OCI-LY7 (cell line): ENCODE measurements around the gene SLC6A6. TPM values are rescaled to one million over a fixed set of nuclear protein-coding genes. Genes with fewer than 3 reads are reported as not detected.

Experiments
- BruUV-seq: library from RNA; stranded (reverse); fragments of 400-500 nt; replicated peaks from 2 replicates; lab custom pipeline; 2021; lab: Mats Ljungman, UMichigan
- CTCF ChIA-PET: fragments of 300-600 bp; sonication (Branson Sonifier 250); formaldehyde crosslinking; loops from one replicate; lab custom pipeline; 2022; ENCODE audit warnings: antibody characterized with exemption; ENCODE audit not compliant: unreplicated experiment; lab: Charles Lee
- POLR2A ChIA-PET: fragments of 300-600 bp; sonication (Branson Sonifier 250); formaldehyde crosslinking; loops from one replicate; lab custom pipeline; 2022; ENCODE audit warnings: antibody characterized with exemption; lab: Charles Lee
- DNase-seq: peaks from one replicate; pipeline ENCODE4 v3.0.0-alpha.2; 2015; ENCODE audit warnings: low spot score
- H2AFZ ChIP-seq: fragments of 200-600 bp; sonication (generic), shearing (Covaris generic); 2 replicates; pipeline ENCODE4 v1.6.1; 2014; ENCODE audit warnings: mild to moderate bottlenecking, antibody characterized with exemption, low read length, moderate library complexity
- H3K27ac ChIP-seq: fragments of 200-600 bp; sonication (generic); 2 replicates; pipeline ENCODE4 v1.5.1; 2014; ENCODE audit warnings: mixed run types, low read depth, mild to moderate bottlenecking, moderate library complexity, low read length, inconsistent platforms; ENCODE audit not compliant: poor library complexity, severe bottlenecking
- H3K36me3 ChIP-seq: fragments of 200-600 bp; sonication (generic); 2 replicates; pipeline ENCODE4 v1.6.1; 2014; ENCODE audit warnings: mild to moderate bottlenecking, antibody characterized with exemption, low read length, moderate library complexity, mixed read lengths; ENCODE audit not compliant: insufficient read depth
- H3K4me1 ChIP-seq: fragments of 200-600 bp; sonication (generic); 2 replicates; pipeline ENCODE4 v1.5.1; 2014; ENCODE audit warnings: mild to moderate bottlenecking, low read length; ENCODE audit not compliant: insufficient read depth, poor library complexity, severe bottlenecking
- H3K4me2 ChIP-seq: fragments of 200-600 bp; sonication (generic); 2 replicates; pipeline ENCODE4 v1.6.1; 2014; ENCODE audit warnings: mild to moderate bottlenecking, low read length
- H3K4me3 ChIP-seq: fragments of 200-600 bp; sonication (generic); 2 replicates; pipeline ENCODE4 v1.5.1; 2014; ENCODE audit warnings: mild to moderate bottlenecking, low read depth, low read length; ENCODE audit not compliant: poor library complexity, severe bottlenecking
- H3K79me2 ChIP-seq: fragments of 200-600 bp; sonication (generic); 2 replicates; pipeline ENCODE4 v1.6.1; 2016; ENCODE audit warnings: low read depth, mild to moderate bottlenecking, low read length, moderate library complexity, mixed read lengths; ENCODE audit not compliant: insufficient read depth
- H3K9me2 ChIP-seq: fragments of 200-600 bp; sonication (generic); 2 replicates; pipeline ENCODE4 v1.6.1; 2016; ENCODE audit warnings: mild to moderate bottlenecking, low read length, mixed read lengths; ENCODE audit not compliant: insufficient read depth
- H3K9me3 ChIP-seq: fragments of 200-600 bp; sonication (generic); 2 replicates; pipeline ENCODE4 v1.6.1; 2014; ENCODE audit warnings: mild to moderate bottlenecking, mixed run types, low read length, mixed read lengths
- H4K20me1 ChIP-seq: fragments of 200-600 bp; sonication (generic); 2 replicates; pipeline ENCODE4 v1.6.1; 2014; ENCODE audit warnings: mild to moderate bottlenecking, antibody characterized with exemption, low read length, moderate library complexity, mixed read lengths; ENCODE audit not compliant: insufficient read depth
- EZH2phosphoT487 ChIP-seq: fragments of 200-600 bp; sonication (generic); IDR thresholded peaks from 2 replicates; pipeline ENCODE4 v1.6.1; 2018; ENCODE audit warnings: low read depth, borderline replicate concordance, mild to moderate bottlenecking, mixed run types, antibody characterized with exemption, low read length, moderate library complexity, mixed read lengths
- intact Hi-C: fragments of 100-400 bp; cut with micrococcal nuclease; formaldehyde crosslinking; loops from one replicate; pipeline ENCODE4 v1.10.0; 2022; ENCODE audit not compliant: unreplicated experiment
- total RNA-seq, 2 experiments: library from RNA; depleted of rRNA in 1 of 2; stranded (reverse); fragments of >200 nt in 1 of 2; shearing (Covaris generic) in 1 of 2; gene quantifications; 2 replicates each; pipeline ENCODE4 v1.2.3, GENCODE V29; 2014 to 2022
- TF ChIP-seq, protein P1 (sequence below): fragments of 200-600 bp; sonication (generic); conservative IDR thresholded peaks from 2 replicates; pipeline ENCODE4 v1.5.1; 2014; ENCODE audit warnings: mild to moderate bottlenecking, antibody characterized with exemption, low read length, moderate library complexity, mixed read lengths

Gene SLC6A6
- total RNA-seq, 2 experiments from 2014 or later = 43.0 to 51.8 TPM

DNA sequence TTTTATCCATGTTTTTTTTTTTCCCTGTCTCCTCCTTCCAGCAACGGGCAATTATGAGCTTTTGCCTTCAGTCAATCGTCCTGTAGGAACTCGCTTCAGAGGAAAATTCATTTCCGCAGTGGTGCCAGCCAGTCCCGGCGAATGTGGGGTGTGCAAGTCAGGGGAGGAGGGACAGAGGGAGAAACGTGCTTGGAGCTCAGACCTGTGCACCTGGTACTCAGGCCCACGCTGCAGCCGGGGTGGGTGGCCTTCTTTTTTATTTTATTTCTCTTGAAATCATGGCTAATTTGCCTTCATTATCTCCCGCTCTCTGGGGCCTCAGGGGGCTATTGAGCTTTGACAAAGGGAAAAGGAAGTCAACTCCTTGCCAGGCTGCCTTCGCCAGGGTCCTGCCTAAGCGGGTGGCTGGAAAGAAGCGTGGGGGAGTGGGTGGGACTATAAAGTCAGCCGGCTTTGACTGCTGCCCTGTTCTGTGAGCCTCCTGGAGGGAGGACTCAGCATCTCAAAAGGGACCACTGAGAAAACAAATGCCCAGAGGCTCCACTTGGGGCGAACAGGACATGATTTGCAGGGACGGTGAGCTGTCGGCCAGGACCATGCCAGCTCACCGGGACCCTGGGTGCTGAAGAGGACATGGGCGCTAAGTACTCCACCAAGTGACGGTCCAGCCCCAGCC lies 132.2 kb downstream of the SLC6A6 start:
- Histone ChIP-seq H3K4me3 (no peak overlapping the region), H3K9me2 (no peaks in the 10 kb centered on the region), H3K79me2 (no peaks in the 10 kb centered on the region), H2AFZ (no peak overlapping the region), H3K36me3 (no peaks in the 10 kb centered on the region), H3K27ac (no peak overlapping the region), H4K20me1 (no peaks in the 10 kb centered on the region), H3K4me2 (no peak overlapping the region), H3K9me3 (no peaks in the 10 kb centered on the region), H3K4me1 (no peaks in the 10 kb centered on the region)
- CTCF ChIA-PET = no interaction called here
- no peak for DNase-seq
- POLR2A ChIA-PET = no interaction called here
- TF ChIP-seq, protein P1, sequence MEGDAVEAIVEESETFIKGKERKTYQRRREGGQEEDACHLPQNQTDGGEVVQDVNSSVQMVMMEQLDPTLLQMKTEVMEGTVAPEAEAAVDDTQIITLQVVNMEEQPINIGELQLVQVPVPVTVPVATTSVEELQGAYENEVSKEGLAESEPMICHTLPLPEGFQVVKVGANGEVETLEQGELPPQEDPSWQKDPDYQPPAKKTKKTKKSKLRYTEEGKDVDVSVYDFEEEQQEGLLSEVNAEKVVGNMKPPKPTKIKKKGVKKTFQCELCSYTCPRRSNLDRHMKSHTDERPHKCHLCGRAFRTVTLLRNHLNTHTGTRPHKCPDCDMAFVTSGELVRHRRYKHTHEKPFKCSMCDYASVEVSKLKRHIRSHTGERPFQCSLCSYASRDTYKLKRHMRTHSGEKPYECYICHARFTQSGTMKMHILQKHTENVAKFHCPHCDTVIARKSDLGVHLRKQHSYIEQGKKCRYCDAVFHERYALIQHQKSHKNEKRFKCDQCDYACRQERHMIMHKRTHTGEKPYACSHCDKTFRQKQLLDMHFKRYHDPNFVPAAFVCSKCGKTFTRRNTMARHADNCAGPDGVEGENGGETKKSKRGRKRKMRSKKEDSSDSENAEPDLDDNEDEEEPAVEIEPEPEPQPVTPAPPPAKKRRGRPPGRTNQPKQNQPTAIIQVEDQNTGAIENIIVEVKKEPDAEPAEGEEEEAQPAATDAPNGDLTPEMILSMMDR = no peak
- TF ChIP-seq EZH2phosphoT487 = no peak
- no TSS peak for BruUV-seq
- intact Hi-C loops = no loop called here

DNA sequence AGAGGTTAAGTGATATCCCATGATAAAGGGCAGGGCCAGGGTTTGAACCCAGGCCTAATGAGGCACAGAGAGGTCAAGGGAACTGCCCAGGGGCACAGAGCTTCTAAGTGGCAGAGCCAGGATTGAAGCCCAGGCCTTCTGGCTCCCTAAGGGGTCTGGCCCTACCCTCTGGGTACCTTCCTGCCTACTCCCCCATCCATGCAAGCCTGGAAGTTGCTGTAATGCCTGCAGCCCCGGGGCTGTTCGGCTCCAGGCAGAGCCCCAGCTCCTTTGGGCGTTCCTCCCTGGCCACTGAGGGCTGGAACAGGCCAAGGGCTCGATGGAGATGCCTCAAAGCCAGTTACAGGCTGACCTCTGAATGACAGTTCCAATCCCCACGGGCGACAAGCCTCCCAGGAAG lies 133.2 kb downstream of the SLC6A6 start:
- Histone ChIP-seq H3K9me2 (no peaks in the 10 kb centered on the region), H3K36me3 (no peaks in the 10 kb centered on the region), H2AFZ (no peak overlapping the region), H3K4me3 (no peak overlapping the region), H3K9me3 (no peaks in the 10 kb centered on the region), H3K27ac (no peak overlapping the region), H3K4me1 (no peaks in the 10 kb centered on the region), H4K20me1 (no peaks in the 10 kb centered on the region), H3K4me2 (no peak overlapping the region), H3K79me2 (no peaks in the 10 kb centered on the region)
- CTCF ChIA-PET = no interaction called here
- POLR2A ChIA-PET = no interaction called here
- intact Hi-C loops = no loop called here
- no peak for TF ChIP-seq EZH2phosphoT487
- TF ChIP-seq, protein P1 = no peak
- BruUV-seq = no TSS peak
- DNase-seq = no peak

DNA sequence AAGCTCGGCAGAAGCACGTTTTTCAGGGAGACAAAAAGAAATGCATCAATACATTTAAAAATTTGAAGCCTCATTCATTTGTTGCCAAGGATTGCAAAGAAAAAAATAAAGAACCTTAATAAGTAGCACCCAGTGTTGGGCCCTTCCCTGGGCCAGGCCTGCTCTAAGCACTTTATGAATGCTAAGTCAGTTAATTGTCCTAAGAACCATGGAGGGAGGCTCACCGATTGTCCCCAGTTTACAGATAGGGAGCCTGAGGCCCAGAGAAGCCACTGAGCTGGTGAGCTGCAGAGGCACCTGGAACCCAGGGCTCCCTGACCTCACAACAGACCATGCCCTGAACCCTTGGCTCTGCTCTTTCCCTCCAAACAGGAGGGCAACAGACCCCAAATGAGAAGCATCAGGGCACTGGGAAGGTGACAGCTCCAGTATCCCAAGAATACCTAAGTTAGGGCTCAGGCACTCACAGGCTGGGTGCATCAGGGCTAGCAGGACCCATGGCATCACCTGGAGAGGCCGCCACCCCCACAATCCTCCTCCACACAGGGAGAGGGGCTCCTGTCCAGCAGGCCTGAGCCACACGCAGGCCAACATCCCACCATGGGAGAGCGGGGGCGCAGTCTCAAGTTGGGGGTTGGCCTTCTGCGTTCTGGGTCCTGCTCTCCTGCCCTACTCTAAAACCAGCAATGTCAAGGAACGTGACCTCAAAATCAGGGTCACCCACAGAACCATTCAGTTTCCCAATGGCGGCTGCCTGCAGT lies 133.8 kb downstream of the SLC6A6 start:
- intact Hi-C loops = no loop called here
- ChIA-PET POLR2A (no interaction called here), CTCF (no interaction called here)
- BruUV-seq = no TSS peak
- Histone ChIP-seq H3K36me3 (no peaks in the 10 kb centered on the region), H2AFZ (no peak overlapping the region), H3K79me2 (no peaks in the 10 kb centered on the region), H3K4me2 (no peak overlapping the region), H3K9me3 (no peaks in the 10 kb centered on the region), H3K4me3 (no peak overlapping the region), H3K4me1 (no peaks in the 10 kb centered on the region), H4K20me1 (no peaks in the 10 kb centered on the region), H3K9me2 (no peaks in the 10 kb centered on the region), H3K27ac (no peak overlapping the region)
- TF ChIP-seq, protein P1 = no peak
- TF ChIP-seq EZH2phosphoT487 = no peak
- no peak for DNase-seq
